Cardiac fibroblast (primary cell): ENCODE measurements around the gene SMC5.
A peak's percentile ranks its signal among the peaks of the same experiment; 100 is the strongest.

Source experiments
- DNase-seq, 2 donors: peaks; one replicate each; pipeline versions ENCODE4 v3.0.0 to v3.0.0-alpha.2; 2010; ENCODE audit warnings: low read depth in 2 of 2
- H3K4me3 ChIP-seq, 2 donors: replicated peaks in 1 of 2; 1 replicate in 1 of 2; 2 replicates in 1 of 2; pipeline ENCODE4 v1.5.1; 2011; ENCODE audit warnings: low read depth in 2 of 2, low read length in 2 of 2, mild to moderate bottlenecking in 2 of 2, moderate library complexity in 1 of 2
- CTCF ChIP-seq: IDR thresholded peaks from one replicate; pipeline ENCODE4 v1.5.1; 2011; ENCODE audit warnings: low read depth, mild to moderate bottlenecking, low read length, inconsistent platforms

SMC5 gene

DNA sequence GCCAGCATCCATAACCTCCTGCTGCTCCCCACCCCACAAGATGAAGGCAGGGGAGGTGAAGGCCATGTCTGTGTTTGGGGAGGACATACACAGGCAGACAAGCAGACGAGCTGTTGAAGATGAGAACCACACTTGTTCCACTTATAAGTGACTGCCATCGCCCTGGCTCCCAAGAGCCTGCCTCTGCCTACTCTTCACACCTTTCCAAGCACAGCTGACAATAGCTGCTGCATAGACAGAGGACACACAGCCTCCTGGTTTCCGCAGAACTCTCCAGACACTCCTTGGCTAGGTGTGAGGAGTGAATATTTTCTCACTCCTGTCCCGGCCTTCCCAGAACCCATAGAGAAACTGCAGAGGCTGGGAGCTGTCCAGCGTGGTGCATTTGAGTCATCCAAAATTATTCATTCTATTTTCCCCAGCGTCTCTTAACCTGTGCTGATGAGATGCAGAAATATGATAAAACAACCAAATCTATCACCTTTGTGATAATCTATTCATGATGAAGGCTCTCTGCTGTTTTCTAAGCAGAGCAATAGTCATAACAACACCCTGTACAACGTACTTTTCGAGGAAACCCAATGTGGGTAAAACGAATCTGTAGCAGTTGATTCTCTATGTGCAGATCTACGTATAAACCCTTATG, 131.0 kb downstream of the SMC5 start:
- peak; percentile 55 to 65 for DNase-seq
- no peak overlapping the region for H3K4me3 ChIP-seq
- no peak for TF ChIP-seq CTCF

- peak; percentile 51 to 52 for DNase-seq
- no peak for TF ChIP-seq CTCF
- no peak overlapping the region for H3K4me3 ChIP-seq
Measured at GRCh38 chr9:70390933-70391341, 132.2 kb downstream of the SMC5 start.

DNA sequence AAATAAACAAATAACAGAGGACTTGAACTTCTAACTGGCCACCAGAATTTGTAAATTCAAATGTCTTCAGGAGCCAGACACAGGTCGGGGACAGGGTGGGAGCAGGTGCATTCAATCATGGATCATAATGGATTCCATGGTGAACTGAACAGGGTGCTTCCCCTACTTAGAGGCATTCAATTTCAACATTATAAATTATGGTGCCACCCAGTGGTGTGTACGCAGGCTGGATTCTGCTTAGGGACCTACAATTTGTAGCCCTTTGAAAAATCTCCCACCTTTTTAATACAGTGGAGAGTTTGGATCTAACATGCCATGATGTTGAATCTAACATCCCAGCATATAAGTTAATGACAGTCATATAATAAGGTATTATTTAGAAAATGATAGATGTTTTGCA, 133.4 kb downstream of the SMC5 start:
- peak; percentile 24 for TF ChIP-seq CTCF
- DNase-seq: no peak
- H3K4me3 ChIP-seq: no peak overlapping the region

GRCh38 chr9:70392850-70393249, 134.1 kb downstream of the SMC5 start:
- no peak overlapping the region for H3K4me3 ChIP-seq
- no peak for DNase-seq
- no peak for TF ChIP-seq CTCF

GRCh38 chr9:70395652-70396051, 136.9 kb downstream of the SMC5 start:
- no peak overlapping the region for H3K4me3 ChIP-seq
- no peak for DNase-seq
- TF ChIP-seq CTCF: no peak

DNA sequence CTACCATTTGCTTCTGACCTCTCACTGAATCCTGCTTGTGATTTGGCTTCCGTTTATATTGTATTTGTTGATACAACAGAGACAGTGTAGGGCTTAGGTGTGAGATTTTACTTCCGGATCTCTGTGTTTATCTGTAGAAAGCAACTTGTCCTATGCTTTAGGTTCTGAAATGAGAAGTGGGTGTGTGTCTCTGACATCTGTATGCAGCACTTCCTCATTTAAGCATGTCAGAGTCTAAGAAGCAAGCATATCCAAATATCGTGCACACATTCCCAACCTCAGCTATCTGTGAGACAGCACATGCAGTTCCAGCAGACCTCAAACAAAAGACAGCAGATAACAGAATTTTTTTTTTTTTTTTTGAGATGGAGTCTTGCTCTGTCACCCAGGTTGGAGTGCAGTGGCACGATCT, 139.4 kb downstream of the SMC5 start:
- TF ChIP-seq CTCF: no peak

DNA sequence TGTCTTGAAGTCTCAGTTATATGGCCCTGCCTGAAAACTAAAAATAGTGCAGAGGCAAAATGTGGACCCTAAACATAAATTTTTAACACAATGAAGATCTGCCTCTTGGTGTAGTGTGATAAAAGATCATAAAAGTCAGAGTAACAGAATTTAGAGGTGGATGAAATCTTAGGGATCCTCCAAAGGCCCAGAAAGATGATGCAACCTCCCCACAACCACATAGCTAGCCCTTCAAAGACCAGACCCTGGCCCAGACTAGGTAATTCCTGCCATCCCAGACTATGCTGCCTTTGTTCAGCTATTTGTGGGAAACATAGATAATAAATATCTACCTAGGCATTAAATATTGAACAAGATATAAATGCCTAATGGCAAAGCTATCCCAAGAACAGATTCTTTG, 140.4 kb downstream of the SMC5 start:
- no peak for TF ChIP-seq CTCF
- H3K4me3 ChIP-seq: no peak overlapping the region
- no peak for DNase-seq

More for the DNA sequence above, 139.4 kb downstream of the SMC5 start:
- no peak overlapping the region for H3K4me3 ChIP-seq
- no peak for DNase-seq
